SK-N-MC (cell line): ENCODE data around the gene SZT2.

Source experiments
- EZH2 ChIP-seq: fragments of 200-600 bp; sonication (generic); IDR thresholded peaks from one replicate; pipeline ENCODE4 v1.6.1; 2017; ENCODE audit warnings: antibody characterized with exemption
- FOXP2 ChIP-seq: optimal IDR thresholded peaks from 2 replicates; pipeline ENCODE3; 2011; ENCODE audit warnings: mild to moderate bottlenecking, moderate library complexity; ENCODE audit not compliant: insufficient read depth; ENCODE audit errors: extremely low read length, control extremely low read depth
- POLR2AphosphoS5 ChIP-seq: IDR thresholded peaks from 2 replicates; pipeline ENCODE4 v1.6.1; 2012; ENCODE audit warnings: mild to moderate bottlenecking, low read depth, low read length, borderline replicate concordance

DNA sequence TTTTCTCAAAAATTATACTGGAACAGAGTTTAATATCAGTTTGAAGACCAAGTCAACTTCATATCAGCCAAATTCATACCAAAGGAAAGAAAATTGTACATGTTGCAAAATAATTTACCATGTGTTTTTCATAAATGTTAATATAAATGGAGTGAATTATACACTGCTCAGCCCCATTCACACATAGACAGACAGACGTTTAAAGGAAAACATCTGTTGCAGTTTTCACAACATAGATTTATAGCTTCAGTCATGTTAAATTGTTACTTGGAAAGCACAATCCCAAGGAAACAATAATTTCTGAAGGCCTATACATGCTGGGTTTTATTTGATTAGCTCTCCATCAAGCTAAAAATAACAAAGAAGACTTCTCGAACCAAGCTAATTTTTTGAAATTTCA, 91.8 kb downstream of the SZT2 start:
- TF ChIP-seq POLR2AphosphoS5 (peak; percentile 42; the same call in 1 of the 2 replicates), EZH2 (no peak), FOXP2 (no peak)
